GM21447 (cell line): Measurements from ENCODE around the gene CEP85.
"Not testable (repeated sequence)": the region's sequence is repeated elsewhere in the genome, so short reads cannot be mapped to it uniquely, and the experiment has no call there.

Experiments used
- ATAC-seq: cut with Tn5 transposase; IDR thresholded peaks from one replicate; pipeline ENCODE4 v1.9.1; 2021; ENCODE audit not compliant: unreplicated experiment

The CEP85 gene

DNA sequence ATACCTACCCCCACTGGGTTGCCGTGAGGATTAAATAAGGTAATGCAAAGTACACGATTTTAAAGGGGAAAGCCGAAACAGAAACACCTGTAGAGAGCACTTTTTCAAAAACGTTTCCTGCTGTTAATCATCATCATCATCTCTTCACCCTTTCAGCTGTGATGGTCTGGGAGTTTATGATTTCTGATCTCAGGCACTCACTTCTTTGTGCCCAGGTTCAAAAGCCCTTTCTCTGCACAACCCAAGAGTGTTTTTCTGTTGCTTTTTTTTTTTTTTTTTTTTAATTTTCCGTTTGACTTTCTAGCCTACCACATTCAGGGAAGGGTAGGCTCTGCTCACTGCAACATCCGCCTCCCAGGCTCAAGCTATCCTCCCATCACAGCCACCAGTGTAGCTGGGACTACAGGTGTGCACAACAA is 73.4 kb downstream of the CEP85 start:
- ATAC-seq: no peak

DNA sequence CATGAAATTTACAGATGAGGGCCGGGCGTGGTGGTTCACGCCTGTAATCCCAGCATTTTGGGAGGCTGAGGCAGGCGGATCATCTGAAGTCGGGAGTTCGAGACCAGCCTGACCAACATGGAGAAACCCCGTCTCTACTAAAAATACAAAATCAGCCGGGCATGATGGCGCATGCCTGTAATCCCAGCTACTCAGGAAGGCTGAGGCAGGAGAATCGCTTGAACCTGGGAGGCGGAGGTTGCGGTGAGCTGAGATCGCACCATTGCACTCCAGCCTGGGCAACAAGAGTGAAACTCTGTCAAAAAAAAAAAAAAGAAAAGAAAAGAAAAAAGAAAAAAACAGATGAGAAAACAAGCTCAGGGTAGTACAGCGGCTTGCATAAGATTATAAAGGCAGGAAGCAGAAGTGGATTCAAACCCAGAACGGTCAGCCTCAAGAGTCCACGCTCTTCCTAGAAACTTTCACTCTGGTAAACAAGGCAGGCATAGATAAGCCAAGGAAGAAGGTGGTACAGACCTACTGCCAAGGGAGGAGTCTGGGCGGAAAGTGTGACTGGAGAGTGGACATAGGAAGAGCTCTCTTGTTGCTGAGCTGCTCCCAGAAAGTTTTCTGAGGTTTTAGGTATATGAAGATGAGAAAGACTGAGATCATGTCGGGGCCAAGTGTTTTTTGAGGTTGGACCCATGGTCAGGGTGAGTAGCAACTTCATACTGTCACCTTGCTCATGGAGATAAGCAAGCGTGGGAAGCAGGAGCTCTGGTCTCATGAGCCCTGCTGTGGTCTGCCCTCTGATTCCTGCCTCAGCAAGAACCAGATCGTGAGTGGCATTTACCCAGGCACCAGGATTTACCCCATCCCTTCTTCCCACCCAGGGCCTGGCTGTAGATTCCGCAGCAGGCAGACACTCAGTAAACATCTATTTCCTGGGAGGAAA is 74.2 kb downstream of the CEP85 start:
- not testable (repeated sequence) for ATAC-seq

DNA sequence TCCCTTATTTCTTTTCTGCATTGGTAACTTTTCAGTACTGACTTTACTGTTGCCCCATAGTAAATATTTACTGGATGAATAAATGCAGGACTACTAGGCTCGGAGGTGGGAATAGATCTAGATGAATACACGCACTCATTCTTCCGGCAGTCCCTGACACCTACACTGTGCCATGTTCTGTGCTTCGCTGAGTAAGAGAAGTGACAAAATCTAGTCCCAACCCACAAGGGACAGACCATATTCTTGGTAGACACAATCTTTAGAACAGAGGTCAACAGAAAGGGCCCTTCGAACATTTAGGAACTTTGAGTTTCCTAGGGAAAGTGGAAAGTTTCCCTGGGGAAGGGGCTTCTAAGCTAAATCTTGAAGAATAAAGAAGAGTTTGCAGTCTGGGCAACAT is 80.5 kb downstream of the CEP85 start:
- ATAC-seq: no peak

DNA sequence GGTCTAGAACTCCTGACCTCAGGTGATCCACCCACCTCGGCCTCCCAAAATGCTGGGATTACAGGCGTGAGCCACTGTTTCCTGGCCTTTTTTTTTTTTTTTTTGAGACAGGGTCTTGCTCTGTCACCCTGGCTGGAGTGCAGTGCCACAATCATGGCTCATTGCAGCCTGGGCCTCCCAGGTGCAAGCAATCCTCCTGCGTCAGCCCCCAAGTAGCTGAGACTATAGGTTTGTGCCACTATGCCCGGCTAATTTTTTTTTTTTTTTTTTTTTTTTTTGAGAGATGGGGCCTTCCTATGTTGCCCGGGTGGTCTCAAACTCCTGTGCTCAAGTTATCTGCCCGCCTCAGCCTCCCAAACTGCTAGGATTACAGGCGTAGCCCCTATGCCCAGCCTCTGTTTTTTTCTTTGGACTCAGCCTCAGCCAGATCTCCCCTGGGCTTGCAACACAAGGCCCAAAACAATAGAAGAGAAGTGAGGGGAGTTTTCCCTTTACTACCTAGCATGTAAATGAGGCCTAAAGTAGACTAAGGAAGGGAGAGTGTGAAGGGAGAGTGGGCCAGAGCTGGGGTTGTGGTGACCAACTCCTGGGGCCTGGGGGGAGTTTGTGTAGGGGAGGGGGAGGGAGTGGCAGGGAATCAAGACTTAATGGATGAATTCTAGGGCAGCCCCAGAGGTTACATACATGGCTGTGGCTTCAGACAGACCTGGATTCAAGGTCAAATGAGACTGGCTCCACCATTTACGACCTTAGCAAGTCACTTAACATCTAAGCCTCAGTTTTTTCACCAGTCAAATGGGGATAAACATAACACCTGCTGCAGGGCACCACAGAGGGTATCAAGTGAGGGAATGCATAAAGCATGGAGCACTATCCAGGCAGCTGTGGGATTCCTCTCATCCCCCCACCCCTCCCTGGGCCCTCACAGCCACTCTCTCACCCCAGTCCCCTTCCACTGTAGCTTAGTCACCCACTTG is 82.2 kb downstream of the CEP85 start:
- no peak for ATAC-seq

DNA sequence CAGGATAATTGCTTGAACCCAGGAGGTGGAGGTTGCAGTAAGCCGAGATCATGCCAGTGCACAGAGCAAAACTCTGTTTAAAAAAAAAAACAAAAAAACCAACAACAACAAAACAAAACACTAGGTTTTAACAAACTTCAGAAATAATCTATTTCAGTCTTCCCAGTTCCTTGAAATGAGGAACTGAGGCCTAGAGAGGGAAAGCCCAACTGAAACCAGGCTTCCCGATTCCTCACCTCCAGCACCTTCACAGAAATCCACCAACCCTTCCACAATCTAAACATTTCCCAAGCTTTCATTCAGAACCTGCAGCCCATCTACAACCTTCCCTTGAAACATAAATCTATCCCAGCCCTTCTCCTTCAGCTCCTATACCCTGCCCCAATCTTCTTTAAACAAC is 83.1 kb downstream of the CEP85 start:
- ATAC-seq: no peak

DNA sequence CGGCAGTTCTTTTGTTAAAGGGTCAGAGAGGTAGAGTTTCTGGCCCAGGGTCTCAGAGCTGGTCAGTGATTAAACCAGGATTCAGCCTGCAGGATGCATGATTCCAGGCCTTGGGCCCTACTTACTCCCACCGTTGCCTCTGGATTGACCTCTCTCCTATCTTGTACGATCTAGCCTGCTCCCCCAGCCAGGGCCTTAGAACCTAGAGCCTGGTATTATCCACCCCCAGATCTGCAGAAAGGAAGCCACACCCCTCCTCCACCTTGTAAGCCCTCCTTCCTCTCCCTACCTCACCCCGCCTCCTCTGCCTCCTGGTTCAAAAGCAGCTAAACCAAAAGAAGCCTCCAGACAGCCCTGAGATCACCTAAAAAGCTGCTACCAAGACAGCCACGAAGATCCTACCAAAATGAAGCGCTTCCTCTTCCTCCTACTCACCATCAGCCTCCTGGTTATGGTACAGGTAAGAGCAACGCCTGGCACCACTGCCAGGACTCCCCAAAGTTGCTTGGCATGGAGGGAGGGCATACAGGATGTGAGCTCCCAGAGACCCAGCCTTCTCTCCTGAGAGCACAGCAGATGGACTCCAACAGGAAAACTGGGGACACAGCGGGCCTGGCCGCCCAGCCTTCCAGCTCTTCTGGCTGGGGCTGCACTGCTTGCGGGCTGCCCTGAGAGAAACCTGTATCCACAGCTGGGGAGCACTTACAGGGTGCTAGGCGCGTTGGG is 83.8 kb downstream of the CEP85 start, which contains the start of gene CD52:
Gene CD52, plus strand, starts transcription at position 347 of the 726 bp plus-strand sequence. Its CDS starts 60 bp downstream, at position 407.
- ATAC-seq: peak; percentile 39

DNA sequence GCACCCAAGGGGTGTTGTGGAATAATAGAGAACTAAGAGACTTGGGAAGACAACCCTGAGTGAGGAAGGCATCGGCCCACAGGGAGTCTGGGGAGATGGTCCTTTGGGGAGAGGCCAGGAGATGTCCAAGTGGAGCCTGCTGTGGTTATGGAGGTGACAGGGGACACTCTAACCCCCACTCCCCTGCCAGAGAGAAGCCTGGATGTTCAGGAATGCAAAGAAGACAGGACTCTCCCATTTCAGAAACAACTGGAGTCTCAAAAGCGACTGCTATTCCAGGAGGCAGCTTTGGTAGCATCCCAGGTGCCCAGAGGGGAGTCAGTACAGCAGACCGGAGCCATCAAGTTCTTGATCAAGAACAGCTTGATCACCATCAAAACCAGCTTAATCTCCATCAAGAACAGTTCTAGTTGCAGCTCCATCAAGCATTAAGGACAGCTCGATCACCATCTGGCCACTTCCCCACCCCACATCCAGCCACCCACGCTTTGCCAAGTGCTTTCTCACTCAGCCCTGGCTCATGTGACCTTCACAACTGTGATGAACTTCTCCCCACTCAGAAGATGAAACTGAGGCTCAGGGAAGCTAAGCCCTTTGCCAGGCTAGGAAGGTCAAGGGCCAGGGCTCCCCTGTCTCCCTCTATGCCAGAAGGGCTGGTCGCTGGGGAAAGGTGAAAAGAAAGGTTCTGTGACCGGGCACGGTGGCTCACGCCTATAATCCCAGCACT is 84.5 kb downstream of the CEP85 start:
- peak; percentile 26 for ATAC-seq

DNA sequence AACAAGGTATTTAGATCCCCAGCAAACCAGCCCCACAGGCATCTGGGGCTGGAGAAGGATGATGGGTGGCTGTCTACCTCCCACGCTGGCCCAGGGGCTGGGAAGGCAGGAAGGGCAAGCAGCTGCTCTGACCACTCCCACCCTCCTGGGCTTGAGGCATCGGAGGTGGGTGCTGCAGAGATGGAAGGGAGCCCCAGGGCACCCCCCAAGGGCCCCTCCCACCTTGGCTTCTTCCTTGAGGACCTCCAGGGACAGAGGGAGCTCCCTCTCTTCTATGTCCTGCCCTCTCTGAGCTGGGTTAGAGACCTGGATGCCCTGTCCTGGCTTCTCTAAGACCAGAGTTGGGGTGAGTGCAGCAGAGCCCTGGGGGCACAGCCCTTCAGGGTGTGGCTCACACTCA is 86.9 kb downstream of the CEP85 start:
- no peak for ATAC-seq

DNA sequence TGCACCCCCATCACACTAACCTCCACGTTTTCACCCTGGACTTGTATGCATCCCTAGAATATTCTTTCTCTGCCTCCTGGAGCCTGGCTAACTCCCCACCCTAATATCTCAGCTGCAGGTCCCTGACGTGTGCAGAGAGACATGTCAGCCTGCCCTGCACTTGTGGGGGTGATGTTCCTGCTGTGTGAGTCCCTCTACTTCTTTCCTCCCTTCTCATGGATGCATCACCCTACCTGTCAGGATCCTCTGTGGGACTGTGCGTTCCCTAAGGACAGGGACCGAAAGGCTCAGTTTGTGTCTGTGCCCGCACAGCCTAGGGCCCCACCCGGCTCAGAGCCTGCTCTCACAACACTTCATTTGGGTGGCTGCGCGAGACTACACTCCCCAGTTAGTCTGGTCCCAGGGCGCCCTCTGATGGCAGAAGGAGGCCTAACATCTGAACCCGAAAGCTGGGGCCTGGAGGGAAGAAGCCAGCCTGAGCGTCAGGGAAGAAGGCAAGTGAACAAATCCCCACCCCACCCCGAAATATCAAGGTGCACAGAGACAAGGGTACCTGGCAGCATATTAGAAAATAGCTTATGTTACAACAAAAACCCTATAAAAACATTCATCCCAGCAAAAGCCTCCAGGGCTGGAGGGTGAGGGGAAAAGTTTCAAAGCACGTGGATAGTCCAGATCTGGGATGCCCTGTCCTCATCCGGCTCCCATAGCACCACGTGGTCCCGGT is 87.5 kb downstream of the CEP85 start:
- peak; percentile 36 for ATAC-seq

DNA sequence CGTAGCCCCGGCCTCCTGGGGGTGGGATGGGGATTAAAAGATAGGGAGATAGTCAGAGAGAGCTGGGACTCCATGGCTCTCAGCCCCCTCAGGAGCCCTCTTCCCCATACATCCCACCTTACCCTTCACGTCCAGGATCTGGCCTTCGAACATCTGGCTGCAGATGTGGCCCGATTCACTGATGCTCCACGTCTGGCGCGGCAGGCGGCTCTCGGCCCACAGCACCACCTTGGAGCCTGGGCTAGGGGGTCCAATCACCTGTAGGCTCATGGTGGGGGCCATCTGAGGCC is 88.0 kb downstream of the CEP85 start:
- ATAC-seq: no peak

DNA sequence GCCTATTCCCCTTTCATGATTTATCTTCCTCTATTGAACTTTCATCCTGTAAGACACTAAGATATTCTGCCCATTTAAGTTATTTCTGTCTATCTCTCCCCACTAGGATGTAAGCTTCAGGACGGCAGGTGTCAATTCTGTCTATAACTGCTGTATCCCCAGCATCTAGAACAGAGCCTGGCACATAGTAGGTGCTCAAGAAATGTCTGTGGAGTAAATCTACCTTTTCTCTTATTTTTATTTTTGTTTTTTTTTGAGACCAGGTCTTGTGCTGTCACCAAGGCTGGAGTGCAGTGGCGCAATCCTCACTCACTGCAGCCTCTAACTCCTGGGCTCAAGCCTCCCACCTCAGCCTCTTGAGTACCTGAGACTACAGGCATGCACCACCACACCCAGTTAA is 89.4 kb downstream of the CEP85 start:
- no peak for ATAC-seq

DNA sequence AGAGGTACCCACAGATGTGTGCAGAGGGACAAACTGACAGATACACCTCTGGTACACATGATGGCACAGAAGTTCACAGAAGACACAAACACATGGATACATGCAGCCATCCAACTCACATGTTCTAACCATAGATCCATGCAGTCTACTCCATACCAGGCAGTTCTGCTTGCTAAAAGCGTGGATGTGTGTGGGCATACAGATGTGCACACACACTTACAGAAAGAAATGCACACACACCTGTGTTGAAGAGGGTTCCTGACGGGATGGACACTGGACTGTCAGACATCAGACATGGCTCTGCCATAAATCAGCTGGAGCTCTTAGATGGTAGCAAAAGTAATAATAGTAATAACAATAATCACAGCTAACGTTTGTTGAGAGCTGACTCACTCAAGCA is 90.5 kb downstream of the CEP85 start:
- no peak for ATAC-seq

DNA sequence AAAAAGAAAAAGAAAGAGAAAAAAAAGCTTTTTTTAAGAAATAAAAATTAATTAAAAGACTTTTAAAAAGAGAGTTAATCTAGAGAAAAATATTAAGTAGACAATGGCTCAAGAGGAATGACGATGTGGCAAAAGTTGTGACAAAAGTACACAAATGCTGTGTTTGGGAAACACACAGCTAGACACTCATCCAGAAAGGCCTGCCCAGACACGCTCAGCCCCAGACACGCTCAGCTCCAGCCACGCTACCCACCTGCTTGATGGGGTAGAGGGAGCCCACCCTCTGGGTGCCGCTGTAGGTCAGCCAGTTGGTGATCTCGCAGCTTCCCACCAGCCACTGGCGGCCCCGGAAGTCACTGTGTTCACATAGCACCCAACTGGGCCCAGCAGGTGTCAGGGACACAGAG is 94.0 kb downstream of the CEP85 start:
- ATAC-seq: no peak
